GM18499 (cell line): ENCODE data around the gene WDR36.

Experiments
- ATAC-seq: cut with Tn5 transposase; IDR thresholded peaks from one replicate; pipeline ENCODE4 v1.9.1; 2021; ENCODE audit warnings: moderate number of reproducible peaks; ENCODE audit not compliant: insufficient read depth, unreplicated experiment

Gene WDR36

GRCh38 chr5:111099058-111099778, 7.1 kb downstream of the WDR36 start:
- ATAC-seq, result no peak

GRCh38 chr5:111106320-111106948, 14.3 kb downstream of the WDR36 start:
- no peak for ATAC-seq

- no peak for ATAC-seq
Observed at GRCh38 chr5:111107371-111107770, 15.2 kb downstream of the WDR36 start.

- ATAC-seq, result no peak
Observed at GRCh38 chr5:111111956-111112355, 19.8 kb downstream of the WDR36 start.

- ATAC-seq, result no peak
Observed at GRCh38 chr5:111113678-111114077, 21.5 kb downstream of the WDR36 start.

- ATAC-seq, result no peak
Observed at GRCh38 chr5:111115229-111115628, 23.1 kb downstream of the WDR36 start.

GRCh38 chr5:111116550-111116949, 24.4 kb downstream of the WDR36 start:
- no peak for ATAC-seq

GRCh38 chr5:111117136-111117535, 25.0 kb downstream of the WDR36 start:
- ATAC-seq, result no peak

- ATAC-seq, result no peak
Observed at GRCh38 chr5:111119221-111119620, 27.1 kb downstream of the WDR36 start.

- no peak for ATAC-seq
Observed at GRCh38 chr5:111119856-111120255, 27.7 kb downstream of the WDR36 start.

GRCh38 chr5:111120911-111121310, 28.8 kb downstream of the WDR36 start:
- ATAC-seq, result no peak

- ATAC-seq, result no peak
Observed at GRCh38 chr5:111121926-111122325, 29.8 kb downstream of the WDR36 start.

- ATAC-seq, result no peak
Observed at GRCh38 chr5:111122398-111122797, 30.2 kb downstream of the WDR36 start.

- no peak for ATAC-seq
Observed at GRCh38 chr5:111124793-111125192, 32.6 kb downstream of the WDR36 start.

- ATAC-seq, result no peak
Observed at GRCh38 chr5:111126896-111127295, 34.7 kb downstream of the WDR36 start.

GRCh38 chr5:111127453-111128195, 35.5 kb downstream of the WDR36 start:
- ATAC-seq, result no peak

- ATAC-seq, result no peak
Observed at GRCh38 chr5:111129938-111130337, 37.8 kb downstream of the WDR36 start.

GRCh38 chr5:111131356-111131755, 39.2 kb downstream of the WDR36 start:
- ATAC-seq, result no peak

GRCh38 chr5:111132076-111132475, 39.9 kb downstream of the WDR36 start:
- no peak for ATAC-seq

GRCh38 chr5:111132731-111133435, 40.7 kb downstream of the WDR36 start:
- no peak for ATAC-seq

GRCh38 chr5:111133436-111133751, 41.2 kb downstream of the WDR36 start:
- ATAC-seq, result no peak
